Nucleus accumbens (tissue), 56 donors: ENCODE measurements around the gene DOLPP1.

ENCODE experiments used
- DNase-seq, 56 donors: peaks; one replicate each; lab custom pipeline; 2025; lab: John Stamatoyannopoulos, UW

Gene DOLPP1

GRCh38 chr9:129136446-129137035, 55.6 kb downstream of the DOLPP1 start:
- no peak for DNase-seq

- no peak for DNase-seq
Observed at GRCh38 chr9:129137292-129138143, 56.6 kb downstream of the DOLPP1 start.

GRCh38 chr9:129138144-129138462, 57.2 kb downstream of the DOLPP1 start:
- DNase-seq: no peak

- DNase-seq: peak in 3 of 56 donors; percentile 10 to 68 (median 28)
Observed at GRCh38 chr9:129138476-129139232, 57.7 kb downstream of the DOLPP1 start.

GRCh38 chr9:129139233-129139992, 58.5 kb downstream of the DOLPP1 start:
- peak in 52 of 56 donors; percentile 28 to 86 (median 72) for DNase-seq

GRCh38 chr9:129139993-129140396, 59.1 kb downstream of the DOLPP1 start:
- DNase-seq: peak; percentile 49 to 94 (median 84)
